ENCODE data around the gene HSD17B4.
"Not testable (repeated sequence)": the region's sequence is repeated elsewhere in the genome, so short reads cannot be mapped to it uniquely, and the experiment has no call there.

HSD17B4 gene, protein sequence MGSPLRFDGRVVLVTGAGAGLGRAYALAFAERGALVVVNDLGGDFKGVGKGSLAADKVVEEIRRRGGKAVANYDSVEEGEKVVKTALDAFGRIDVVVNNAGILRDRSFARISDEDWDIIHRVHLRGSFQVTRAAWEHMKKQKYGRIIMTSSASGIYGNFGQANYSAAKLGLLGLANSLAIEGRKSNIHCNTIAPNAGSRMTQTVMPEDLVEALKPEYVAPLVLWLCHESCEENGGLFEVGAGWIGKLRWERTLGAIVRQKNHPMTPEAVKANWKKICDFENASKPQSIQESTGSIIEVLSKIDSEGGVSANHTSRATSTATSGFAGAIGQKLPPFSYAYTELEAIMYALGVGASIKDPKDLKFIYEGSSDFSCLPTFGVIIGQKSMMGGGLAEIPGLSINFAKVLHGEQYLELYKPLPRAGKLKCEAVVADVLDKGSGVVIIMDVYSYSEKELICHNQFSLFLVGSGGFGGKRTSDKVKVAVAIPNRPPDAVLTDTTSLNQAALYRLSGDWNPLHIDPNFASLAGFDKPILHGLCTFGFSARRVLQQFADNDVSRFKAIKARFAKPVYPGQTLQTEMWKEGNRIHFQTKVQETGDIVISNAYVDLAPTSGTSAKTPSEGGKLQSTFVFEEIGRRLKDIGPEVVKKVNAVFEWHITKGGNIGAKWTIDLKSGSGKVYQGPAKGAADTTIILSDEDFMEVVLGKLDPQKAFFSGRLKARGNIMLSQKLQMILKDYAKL

DNA sequence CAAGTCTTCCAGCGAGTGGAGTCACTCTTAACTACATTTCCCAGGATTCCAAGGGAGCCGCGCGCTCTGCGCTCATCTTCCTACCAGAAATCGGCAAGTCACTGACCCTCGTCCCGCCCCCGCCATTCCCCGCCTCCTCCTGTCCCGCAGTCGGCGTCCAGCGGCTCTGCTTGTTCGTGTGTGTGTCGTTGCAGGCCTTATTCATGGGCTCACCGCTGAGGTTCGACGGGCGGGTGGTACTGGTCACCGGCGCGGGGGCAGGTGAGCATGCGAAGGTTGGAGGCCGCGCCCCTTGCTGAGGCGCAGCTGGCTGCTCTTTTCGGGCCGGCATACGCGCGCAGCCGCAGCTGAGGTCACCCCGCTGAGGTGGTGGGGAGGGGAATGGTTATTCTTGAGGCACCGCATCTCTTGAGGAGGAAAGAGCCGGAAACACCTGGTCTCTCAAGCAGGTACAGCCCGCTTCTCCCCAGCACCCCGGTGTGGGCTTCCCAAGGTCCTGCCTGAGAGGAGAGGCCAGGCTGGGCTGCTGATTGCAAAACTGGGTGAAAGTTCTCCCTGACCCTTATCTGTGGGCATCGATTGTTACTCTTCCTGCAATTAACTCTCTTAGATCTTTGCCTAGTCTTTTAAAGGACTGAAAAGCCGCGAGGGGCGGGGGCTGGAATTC is at the start of gene HSD17B4:
Gene HSD17B4 (plus strand): TSS at position 125 of the 667 bp plus-strand sequence. CDS start 79 bp downstream, at position 204.
- DNase-seq: peak; percentile 78

DNA sequence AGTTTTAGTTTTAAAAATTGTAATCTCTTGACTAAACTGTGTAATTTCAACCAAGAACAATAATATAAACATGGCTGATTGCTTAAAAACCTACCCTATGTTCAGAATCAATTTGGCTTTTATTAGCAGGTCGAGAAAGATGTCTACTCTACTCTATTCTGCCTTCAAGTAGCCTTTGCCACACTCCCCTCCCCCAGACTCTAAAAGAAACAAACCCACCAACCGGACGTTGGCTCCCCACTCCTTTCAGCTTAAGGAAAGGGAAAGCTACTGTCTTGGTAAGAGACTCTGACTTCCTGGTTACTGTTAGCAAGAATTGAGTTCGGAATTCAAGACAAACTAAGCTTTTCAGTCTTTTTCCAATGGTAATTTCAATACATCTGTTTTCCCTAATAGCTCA is 49.7 kb upstream of the HSD17B4 start:
- DNase-seq: no peak

DNA sequence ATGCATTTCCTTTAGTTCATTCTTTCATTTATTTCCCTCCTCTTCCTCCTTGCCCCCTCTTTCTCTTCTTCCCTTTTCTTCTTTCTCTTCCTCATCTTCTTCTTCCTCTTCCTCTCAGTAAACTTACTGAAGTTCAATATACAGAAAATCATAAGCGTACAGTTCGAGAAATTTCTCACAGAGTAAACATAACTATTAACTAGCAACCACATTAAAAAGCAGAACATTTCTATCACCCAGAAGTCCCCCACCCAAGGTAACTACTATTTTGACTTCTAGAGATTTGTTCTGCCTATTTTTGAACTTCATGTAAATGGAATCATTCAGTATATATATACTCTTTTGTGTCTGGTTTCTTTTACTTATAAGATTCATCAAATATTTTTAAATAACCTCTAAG is 48.3 kb upstream of the HSD17B4 start:
- DNase-seq: no peak

DNA sequence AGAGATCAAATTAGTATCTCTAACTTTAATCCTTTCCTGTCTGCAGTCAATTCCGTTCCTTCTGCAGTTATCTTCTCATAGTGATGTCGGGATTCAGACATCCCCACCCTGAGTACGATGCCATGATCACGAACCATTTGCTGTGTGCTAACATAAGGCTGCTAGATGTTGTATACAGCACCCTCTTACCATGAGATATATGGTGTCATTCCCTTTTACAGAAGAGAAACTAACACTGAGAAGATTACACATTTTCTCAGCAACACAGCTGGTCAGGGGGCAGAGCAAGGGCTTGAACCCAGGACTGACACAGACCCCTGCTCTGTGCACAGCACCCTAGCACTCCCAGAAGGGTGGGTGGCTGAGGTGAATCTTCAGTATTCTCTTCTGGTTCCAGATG is 46.9 kb upstream of the HSD17B4 start:
- no peak for DNase-seq

DNA sequence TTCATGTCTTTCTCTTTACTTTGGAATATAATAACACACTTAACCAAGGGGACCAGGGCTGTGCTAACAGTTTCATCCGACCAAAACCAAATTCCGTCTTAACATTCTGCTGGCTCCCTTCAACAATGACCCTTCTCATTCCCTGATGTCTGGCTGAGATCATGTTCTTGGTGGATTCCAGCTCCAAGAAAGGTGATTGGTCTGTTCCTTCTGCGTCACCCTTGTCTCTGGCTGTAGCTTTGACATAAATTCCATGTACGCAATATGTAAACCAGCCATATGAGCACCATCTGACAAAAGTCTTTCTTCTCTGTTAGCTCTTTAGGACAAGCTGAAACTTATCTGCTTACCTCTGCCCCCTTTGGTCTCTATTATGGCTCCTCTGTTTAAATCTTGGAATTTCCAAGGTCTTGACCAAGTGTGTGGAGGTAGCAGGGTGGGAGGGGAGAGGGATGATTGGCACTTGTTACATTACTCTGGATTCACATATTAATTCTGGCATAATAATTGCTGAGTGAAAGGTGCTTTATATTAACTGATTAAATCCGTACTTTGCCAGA is 45.7 kb upstream of the HSD17B4 start:
- no peak for DNase-seq

DNA sequence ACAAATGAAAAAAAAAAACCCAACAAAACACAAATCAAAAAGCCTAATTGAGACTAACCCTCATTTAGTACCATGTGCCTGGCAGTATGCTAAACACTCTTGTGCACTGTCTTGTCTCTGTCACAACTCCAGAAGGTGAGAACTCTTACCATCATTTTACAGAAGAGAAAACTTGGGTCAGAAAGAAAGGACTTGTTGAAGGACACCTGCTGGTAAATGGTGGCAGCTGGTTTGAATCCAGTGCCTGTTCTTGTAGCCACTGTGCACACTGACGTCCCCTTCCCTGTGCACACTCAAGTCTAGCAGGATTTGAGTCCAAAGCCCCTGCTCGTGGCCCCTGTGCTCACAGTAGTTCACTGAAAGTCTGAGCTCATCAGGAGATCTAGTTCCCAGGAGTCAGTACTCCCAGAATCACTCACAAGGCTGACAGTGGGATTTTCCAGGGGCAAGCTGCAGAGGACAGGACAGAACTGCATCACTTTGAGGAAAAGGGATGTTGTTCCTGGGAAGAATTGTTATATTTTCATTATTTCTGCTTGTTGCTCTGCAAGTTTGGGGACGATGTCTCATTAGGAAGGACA is 43.0 kb upstream of the HSD17B4 start:
- no peak for DNase-seq

DNA sequence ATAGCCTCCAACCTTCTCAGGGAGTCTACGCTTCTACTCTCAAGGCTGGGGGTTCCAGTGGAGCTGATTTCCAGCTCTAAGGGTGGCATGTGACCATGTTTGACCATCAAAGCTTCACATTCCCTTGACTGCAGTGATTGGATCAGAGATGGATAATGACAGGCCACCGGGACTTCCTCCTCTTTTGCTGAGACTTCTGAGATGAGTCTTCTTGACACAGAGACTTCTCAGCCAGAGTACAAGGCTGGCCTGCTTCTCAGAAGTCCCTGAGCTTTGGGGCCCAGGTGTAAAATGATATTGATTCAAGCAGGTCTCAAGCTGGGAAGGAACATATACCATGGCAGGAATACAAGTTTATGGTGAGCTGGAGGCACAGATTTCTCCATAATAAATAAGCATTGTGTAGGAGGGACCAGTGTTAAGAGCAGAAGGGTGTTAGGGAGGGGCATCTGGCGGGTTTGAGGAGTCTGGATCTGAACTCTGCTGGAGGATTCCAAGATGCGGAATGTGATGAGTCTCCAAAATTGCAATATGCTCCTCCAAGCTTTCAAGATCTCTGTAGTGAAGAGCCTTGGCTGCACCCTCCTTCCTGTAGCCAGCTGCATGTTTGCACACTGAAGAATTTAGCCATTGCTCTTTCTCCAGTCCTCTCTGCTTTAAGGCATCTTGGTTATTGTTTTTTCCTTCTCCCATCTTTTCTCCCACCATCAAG is 41.7 kb upstream of the HSD17B4 start:
- DNase-seq: no peak

DNA sequence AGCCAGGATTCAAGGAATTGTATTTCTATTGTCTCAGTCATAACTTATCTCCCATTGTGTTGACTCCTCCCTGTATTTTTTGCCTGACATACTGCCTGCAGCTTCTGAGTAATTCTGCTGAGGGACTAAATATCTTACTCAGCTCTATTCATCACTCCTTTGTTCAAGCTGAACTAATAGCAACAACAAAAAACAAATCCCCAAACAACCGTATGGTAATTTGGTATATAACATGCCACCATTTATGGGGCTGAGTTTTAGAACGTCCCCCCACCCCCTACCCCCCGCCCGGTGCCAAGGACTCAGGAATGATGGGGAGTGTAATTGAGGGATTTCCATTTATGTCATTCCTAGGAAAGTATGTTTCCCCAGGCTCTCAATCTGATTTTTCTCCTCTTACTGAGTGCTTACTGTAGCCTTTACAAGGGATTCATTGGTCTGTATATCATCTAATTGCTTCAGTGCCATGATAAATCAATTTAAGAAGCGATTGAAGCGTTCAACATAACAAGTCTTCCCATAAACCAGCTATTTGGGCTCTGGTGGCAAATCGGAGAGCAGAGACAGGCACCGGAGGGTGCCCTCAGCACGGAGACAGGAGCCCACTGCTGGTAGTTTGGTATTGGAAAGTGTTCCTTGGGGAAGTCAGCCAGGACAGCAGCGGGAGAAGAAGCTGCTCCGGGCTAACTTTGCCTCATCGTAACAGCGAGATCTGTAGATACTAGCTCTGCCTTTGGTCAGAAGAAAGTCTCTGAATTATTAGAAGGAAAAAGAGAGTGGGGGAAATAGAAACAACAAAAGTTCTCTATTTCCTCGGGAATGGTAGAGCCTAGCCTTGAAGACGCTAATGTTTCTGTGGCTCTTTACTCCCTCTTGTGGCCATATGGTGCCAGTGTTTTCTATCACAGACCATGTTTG is 40.7 kb upstream of the HSD17B4 start:
- DNase-seq: peak; percentile 59

DNA sequence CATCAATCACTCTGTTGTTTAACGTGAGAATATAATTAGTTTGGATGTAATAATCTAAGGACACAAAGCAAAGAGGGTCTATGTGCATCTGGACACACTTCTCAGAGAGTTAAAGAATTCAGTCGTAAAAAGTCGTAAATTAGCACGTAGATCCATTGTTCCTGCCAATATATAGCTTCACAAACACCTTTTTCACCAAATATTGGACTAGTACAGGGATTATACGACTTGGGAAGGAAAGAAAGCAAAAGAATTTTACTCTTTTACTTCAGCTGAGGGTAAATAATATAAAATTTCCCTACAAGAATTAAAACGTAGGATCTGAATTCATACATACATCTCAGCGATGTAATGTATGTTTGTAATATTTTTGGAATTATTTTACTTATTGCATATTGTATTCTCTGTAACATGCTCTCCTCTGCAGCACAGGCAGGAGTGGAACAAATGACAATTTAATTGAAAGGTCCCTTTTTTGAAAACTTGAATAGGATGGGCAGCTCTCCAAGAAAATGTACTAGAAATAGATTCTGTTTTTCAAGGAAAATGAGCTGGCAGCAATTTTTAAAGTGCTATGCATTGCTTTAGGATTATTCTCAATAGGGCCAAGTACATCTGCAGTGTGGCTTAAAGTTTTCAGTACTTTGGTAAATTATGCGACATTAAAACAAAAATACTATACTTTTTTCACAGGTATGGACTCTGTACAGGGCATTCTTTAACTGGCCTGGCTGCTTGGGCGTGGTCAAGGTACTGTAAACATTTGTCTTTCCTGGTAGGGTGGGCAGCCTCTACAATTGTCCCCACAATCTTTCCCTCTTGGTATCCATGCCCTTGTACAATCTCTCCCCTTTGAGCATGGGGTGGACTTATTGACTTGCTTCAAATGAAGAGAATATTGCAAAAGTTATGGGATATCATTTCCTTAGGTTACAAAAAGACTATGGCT is 39.7 kb upstream of the HSD17B4 start:
- DNase-seq: no peak

DNA sequence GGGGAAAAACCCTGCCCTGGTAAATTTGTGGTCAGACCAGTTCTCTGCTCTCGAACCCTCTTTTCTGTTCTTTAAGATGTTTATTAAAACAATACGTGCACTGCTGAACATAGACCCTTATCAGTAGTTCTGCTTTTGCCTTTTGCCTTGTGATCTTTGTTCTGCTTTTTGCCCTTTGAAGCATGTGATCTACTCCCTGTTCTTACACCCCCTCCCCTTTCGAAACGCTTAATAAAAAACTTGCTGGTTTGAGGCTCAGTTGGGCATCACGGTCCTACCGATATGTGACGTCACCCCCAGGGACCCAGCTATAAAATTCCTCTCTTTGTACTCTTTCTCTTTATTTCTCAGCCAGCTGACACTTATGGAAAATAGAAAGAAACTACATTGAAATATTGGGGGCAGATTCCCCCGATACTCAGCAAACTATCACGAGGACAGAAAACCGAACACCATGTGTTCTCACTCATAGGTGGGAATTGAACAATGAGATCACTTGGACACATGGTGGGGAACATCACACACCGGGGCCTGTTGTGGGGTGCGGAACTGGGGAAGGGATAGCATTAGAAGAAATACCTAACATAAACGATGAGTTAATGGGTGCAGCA is 38.1 kb upstream of the HSD17B4 start:
- DNase-seq: peak; percentile 38

DNA sequence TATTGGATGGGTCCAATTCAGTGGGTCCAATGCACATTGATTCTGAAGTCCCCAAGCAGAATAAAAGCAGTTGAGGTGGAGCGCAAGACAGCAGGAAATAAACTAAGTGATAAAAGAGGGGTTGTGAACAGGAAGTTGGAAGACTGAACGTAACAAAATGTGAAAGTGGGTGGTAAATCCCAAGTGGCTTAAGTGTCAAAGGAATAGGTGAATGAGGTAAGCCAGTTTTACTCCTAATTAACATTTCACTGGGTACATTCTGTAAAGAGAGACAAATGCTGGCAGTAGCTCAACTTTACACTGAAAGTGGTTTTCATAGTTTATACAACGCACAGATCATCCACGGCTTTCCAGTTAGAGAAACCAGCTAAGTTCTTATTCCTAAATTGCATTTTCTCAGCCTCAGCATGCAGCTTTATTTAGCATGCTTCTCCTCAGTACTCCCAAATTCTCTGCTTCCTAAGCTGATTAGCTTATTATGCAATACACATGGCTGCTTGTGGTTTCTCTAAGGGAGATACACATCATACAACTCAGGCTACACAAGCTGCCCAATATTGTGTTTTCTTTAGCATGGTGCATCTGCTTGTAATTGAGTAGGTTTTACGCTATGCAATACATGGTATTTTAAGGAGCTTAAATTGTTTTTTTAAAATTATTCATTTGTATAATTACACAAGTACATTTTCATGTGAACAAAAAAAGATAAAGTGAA is 34.2 kb upstream of the HSD17B4 start:
- DNase-seq: no peak

DNA sequence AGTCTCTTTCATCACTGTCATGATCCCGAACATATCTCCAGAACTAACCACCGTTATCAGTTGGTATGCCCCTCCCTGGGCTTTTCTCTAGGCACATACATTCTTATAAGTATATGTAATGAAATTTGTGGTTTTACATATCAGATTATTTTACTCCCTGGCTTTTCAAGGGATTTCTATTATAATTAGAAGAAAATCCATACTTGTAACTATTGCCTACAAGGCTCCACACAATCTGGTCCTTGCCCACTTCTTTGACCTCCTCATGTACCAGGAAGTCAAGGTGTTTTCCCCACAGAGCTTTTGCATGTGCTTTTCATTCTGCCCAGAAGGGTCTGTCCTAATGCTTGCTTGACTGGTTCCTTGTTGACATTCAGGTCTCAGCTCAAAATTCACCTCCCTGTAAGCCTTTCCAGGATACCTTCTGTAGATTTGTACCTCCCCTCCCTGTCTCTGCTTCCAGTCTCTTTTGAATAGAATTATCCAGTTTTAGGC is 33.6 kb upstream of the HSD17B4 start:
- DNase-seq: no peak

DNA sequence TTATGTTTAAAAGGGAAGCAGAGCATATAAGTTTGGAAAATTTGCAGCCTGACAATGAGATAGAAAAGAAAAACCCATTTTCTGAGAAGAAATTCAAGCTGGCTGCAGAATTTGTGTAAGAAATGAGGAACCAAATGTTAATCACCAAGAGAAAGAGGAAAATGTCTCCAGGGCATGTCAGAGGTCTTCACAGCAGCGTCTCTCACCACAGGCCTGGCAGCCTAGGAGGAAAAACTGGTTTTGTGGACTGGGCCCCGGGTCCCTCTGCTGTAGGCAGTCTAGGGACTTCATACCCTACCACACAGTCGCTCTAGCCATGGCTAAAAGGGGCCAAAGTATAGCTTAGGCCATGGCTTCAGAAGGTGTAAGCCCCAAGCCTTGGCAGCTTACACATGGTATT is 32.1 kb upstream of the HSD17B4 start:
- DNase-seq: no peak

DNA sequence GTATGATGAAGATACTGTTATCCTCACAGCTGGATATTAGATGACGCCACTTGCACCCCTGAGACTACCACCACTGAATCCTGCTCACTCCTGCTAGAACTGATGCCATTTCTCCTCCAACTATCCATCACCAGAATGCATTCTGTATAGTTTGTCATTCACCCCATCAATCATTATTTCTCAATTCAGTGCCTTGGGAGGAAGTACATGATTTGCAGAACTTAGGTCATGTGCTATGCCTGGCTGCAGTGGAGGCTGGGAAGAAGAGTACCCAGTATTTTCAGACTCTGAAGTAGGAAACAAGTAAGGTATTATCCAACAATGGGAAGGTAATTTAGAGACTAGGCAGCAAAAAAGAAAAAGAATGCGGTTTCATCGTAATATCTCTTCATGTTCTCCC is 26.2 kb upstream of the HSD17B4 start:
- no peak for DNase-seq

DNA sequence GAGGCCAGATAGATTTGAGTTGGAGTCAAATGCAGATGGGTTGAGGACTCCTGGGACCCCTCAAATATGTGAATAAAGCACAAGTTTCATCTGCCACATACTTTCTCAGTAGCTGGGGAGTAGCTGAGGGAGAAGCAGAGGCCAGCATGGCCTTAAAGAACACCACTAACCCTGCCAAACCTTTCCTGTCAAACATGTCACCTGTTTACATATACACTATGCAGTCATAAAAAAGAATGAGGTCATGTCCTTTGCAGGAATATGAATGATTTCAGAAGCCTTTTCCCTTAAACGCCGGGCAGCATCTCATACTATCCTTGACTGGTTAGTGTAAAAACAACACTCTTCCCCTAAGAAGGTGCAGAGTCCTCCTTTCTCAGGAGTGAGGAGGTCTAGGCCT is 25.2 kb upstream of the HSD17B4 start:
- DNase-seq: no peak

DNA sequence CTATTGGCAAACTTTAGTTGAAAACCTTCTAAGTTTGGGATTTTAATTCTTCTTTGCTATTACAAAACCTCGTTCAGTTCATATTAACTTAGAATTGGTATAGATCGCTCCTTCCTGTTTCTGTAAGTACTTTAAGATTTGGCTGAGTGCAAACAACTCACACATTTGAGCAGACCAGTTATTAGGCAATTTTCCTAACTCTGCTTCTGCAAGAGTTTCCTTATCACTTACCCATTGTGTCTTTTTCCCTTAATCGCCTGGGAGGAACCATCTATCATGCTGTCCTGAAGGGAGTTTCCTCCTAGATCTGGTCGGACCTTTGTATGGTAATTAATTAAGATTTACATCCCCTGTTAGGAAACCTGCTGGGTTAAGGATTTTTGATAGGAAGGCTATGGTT is 24.7 kb upstream of the HSD17B4 start:
- not testable (repeated sequence) for DNase-seq

DNA sequence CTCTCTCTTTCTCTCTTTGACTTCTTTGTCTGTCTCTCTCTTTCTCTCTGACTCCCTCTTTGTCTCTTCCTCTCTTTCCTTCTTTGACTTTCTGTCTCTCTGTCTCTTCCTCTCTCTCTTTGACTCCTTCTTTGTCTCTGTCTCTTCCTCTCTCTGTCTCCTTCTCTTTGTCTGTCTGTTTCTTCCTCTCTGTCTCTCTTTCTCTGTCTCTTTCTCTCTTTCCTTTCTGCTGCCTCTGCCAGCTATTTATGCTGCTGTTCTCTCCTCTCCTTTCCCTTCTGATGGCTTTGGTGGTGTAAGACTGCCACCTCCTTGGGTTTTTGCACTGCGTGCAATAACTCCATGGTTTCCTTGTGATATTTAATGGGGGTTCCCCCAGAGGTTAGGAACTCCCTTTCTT is 24.1 kb upstream of the HSD17B4 start:
- not testable (repeated sequence) for DNase-seq

DNA sequence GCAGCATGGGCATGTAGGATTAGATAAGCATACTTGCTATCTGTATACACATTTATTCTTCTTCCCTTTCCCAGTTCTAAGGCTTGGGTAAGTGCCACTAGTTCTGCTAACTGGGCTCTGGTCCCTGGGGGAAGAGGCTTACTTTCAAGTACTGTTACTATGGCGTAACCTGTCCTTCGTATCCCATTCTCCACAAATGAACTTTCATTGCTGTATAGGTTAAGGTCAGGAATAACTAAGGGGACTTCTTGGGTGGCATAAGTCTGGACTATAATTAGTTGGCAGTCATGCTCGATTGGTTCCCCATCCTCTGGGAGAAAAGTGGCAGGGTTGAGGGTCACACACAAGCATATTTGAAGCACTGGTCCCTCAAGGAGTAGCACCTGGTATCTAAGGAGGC is 23.7 kb upstream of the HSD17B4 start:
- not testable (repeated sequence) for DNase-seq
